RWPE1 (cell line): Measurements from ENCODE around the gene AGPAT3.
A peak's percentile ranks its signal among the peaks of the same experiment; 100 is the strongest.

Source experiments
- CTCF ChIA-PET: fragments of 350-600 bp; sonication (Branson Sonifier 250); formaldehyde crosslinking; extraction: SDS; loops from one replicate; lab custom pipeline; 2021; lab: Yijun Ruan, JAX
- POLR2A ChIA-PET: fragments of 400-600 bp; formaldehyde crosslinking; extraction: SDS; loops from one replicate; lab custom pipeline; 2020; ENCODE audit warnings: antibody characterized with exemption; ENCODE audit not compliant: low non-redundant PET; lab: Yijun Ruan, JAX
- DNase-seq: peaks from one replicate; pipeline ENCODE4 v3.0.0; 2012; ENCODE audit warnings: low spot score
- H3K27ac ChIP-seq: fragments of 450-650 bp; 2 replicates; pipeline ENCODE4 v1.5.1; 2017
- TF ChIP-seq, protein P1 (sequence below): fragments of 450-650 bp; conservative IDR thresholded peaks from 2 replicates; pipeline ENCODE4 v1.5.1; 2017; ENCODE audit warnings: low read depth, mild to moderate bottlenecking

The AGPAT3 gene

GRCh38 chr21:43981151-43981870, 116.3 kb downstream of the AGPAT3 start:
- POLR2A ChIA-PET = no interaction called here
- CTCF ChIA-PET = no interaction called here
- TF ChIP-seq, protein P1, sequence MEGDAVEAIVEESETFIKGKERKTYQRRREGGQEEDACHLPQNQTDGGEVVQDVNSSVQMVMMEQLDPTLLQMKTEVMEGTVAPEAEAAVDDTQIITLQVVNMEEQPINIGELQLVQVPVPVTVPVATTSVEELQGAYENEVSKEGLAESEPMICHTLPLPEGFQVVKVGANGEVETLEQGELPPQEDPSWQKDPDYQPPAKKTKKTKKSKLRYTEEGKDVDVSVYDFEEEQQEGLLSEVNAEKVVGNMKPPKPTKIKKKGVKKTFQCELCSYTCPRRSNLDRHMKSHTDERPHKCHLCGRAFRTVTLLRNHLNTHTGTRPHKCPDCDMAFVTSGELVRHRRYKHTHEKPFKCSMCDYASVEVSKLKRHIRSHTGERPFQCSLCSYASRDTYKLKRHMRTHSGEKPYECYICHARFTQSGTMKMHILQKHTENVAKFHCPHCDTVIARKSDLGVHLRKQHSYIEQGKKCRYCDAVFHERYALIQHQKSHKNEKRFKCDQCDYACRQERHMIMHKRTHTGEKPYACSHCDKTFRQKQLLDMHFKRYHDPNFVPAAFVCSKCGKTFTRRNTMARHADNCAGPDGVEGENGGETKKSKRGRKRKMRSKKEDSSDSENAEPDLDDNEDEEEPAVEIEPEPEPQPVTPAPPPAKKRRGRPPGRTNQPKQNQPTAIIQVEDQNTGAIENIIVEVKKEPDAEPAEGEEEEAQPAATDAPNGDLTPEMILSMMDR = no peak

DNA sequence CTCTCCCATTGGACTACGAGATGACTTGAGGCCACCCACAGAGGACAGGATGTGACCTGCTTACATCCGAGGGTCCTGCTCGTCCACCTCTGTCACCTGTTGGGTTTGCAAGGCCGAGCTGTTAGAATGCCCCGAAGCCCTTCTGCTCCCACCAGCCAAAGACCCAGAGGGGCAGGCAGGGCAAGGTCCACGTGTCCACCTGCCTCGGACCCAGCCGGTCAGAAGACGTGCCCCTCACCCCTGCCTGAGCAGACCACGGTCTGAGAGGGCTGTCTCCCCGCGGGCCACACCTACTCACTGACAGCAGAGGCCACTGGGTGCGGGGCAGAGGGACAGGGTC, 116.8 kb downstream of the AGPAT3 start:
- ChIA-PET CTCF (no interaction called here), POLR2A (no interaction called here)
- H3K27ac ChIP-seq = no peak overlapping the region

More at GRCh38 chr21:43981151-43981870, 116.3 kb downstream of the AGPAT3 start:
- no peak overlapping the region for H3K27ac ChIP-seq
- DNase-seq = no peak

GRCh38 chr21:43982489-43983078, 117.6 kb downstream of the AGPAT3 start:
- TF ChIP-seq, protein P1 = no peak
- no peak for DNase-seq
- H3K27ac ChIP-seq = no peak overlapping the region
- CTCF ChIA-PET = no interaction called here
- POLR2A ChIA-PET = no interaction called here

More for the DNA sequence above, 116.8 kb downstream of the AGPAT3 start:
- TF ChIP-seq, protein P1 = no peak
- DNase-seq = no peak

- TF ChIP-seq, protein P1 = no peak
- no peak overlapping the region for H3K27ac ChIP-seq
- CTCF ChIA-PET = interaction anchor here (0.7 kb wide), 1 partner anchor 9 kb away, joined by 3 read pairs; no protein-coding TSS in a partner anchor
- DNase-seq = no peak
- POLR2A ChIA-PET = no interaction called here
Measured at GRCh38 chr21:43983390-43983789, 118.4 kb downstream of the AGPAT3 start.

DNA sequence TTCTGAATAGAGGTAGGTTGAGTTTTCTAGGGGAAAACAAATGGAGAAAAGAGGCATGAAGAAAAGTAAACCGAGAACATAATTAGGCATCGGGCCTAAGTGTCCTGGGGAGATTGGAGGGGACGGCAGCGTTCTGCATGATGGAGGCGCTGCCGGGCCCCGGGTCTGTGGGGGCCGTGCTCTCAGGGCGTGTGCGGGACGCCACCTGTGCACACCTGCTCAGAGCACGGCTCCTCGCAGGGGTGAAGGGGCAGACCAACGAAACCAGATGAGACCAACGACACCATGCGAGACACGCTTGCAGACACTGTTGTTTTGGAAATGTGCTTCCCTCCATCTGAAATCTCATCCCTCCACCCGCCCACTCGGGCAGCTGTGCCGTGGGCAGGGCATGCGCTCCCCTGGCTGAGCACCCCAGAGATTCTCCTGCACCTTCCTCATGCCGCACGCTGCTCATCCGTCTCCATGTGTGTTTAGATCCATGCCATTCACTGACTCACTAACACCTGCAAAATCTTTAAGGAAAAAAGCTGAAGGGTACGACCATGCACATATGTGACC, 118.9 kb downstream of the AGPAT3 start:
- TF ChIP-seq, protein P1 = no peak
- POLR2A ChIA-PET = interaction anchor here (0.6 kb wide), 1 partner anchor 28 kb away, joined by 6 read pairs; no protein-coding TSS in a partner anchor
- CTCF ChIA-PET = interaction anchor here (0.7 to 1.4 kb wide), 2 partner anchors 8 to 9 kb away, joined by 3 to 6 read pairs; no protein-coding TSS in a partner anchor
- no peak for DNase-seq
- no peak overlapping the region for H3K27ac ChIP-seq

GRCh38 chr21:43984905-43985689, 120.1 kb downstream of the AGPAT3 start:
- H3K27ac ChIP-seq = no peak overlapping the region
- DNase-seq = peak; percentile 13
- ChIA-PET POLR2A (no interaction called here), CTCF (interaction anchor here (0.6 to 1.4 kb wide), 2 partner anchors 10 to 31 kb away, joined by 3 to 6 read pairs; no protein-coding TSS in a partner anchor)
- TF ChIP-seq, protein P1 = no peak
